Measurements from ENCODE around the gene C9orf78. TPM values are rescaled to one million over a fixed set of nuclear protein-coding genes. Genes with fewer than 3 reads are reported as not detected.

The C9orf78 gene
- polyA plus RNA-seq, 1 experiment: 66.8 TPM

DNA sequence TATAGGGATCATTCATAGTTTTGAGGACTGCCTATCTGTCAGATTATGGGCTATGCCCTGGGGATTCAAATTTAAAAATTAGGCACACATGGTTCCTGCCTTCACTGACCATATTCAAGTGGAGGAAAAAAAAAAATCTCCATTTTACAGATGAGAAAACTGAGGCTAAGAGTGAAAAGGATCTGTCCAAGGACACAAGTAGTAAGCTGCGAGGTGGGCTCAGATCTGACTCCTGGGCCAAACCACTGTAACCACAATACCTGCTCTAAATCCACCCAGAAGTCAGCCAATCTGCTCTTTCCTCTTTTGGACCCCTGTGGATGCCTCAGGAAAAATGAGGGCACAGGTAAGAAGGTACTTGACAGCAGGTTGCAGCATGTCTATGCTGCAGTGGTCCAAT is 8.3 kb downstream of the C9orf78 start:
- H3K4me3 ChIP-seq (ENCODE audit: low read depth, low read length): no peak overlapping the region
- H3K27me3 ChIP-seq (ENCODE audit: control insufficient read depth, insufficient read depth, low read length): no peaks in the 10 kb centered on the region
- ChIA-PET POLR2A (no interaction called here), CTCF (no interaction called here)
- no peaks in the 10 kb centered on the region for H3K9me3 ChIP-seq (ENCODE audit: control insufficient read depth, insufficient read depth, low read length)
- TF ChIP-seq, protein P1, sequence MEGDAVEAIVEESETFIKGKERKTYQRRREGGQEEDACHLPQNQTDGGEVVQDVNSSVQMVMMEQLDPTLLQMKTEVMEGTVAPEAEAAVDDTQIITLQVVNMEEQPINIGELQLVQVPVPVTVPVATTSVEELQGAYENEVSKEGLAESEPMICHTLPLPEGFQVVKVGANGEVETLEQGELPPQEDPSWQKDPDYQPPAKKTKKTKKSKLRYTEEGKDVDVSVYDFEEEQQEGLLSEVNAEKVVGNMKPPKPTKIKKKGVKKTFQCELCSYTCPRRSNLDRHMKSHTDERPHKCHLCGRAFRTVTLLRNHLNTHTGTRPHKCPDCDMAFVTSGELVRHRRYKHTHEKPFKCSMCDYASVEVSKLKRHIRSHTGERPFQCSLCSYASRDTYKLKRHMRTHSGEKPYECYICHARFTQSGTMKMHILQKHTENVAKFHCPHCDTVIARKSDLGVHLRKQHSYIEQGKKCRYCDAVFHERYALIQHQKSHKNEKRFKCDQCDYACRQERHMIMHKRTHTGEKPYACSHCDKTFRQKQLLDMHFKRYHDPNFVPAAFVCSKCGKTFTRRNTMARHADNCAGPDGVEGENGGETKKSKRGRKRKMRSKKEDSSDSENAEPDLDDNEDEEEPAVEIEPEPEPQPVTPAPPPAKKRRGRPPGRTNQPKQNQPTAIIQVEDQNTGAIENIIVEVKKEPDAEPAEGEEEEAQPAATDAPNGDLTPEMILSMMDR (IDR thresholded peaks at IDR 0.05; ENCODE audit: low read depth, low read length): no peak
- no peak overlapping the region for H3K27ac ChIP-seq (ENCODE audit: low read depth, low read length)
- DNase-seq (ENCODE audit: low read depth, low spot score): no peak

DNA sequence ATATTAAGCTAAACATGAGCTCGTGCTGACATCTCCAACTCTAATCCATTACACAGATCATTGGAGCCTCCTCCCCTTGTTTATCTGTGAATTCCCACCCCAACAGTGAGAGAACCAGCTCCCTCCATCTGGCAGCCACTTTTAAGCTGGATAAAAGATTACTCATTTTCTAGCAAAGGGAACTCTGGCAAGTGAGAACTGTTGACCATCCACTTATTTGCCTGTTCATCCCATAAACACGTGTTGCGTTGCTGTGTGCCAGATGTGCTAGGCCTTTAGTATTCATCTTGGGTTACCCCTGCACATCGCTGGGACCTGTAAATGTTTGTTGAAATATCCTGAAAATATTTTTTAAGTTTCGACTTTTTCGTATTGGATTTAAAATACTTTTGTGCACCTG is 8.7 kb downstream of the C9orf78 start:
- ChIA-PET CTCF (no interaction called here), POLR2A (interaction anchor here (0.6 kb wide), 1 partner anchor 418 kb away, joined by 3 read pairs; no protein-coding TSS in a partner anchor)
- DNase-seq (ENCODE audit: low read depth, low spot score): no peak
- Histone ChIP-seq H3K4me3 (ENCODE audit: low read depth, low read length) (no peak overlapping the region), H3K9me3 (ENCODE audit: control insufficient read depth, insufficient read depth, low read length) (no peaks in the 10 kb centered on the region), H3K27ac (ENCODE audit: low read depth, low read length) (peak overlapping the region; percentile 21), H3K27me3 (ENCODE audit: control insufficient read depth, insufficient read depth, low read length) (no peaks in the 10 kb centered on the region)
- TF ChIP-seq, protein P1 (IDR thresholded peaks at IDR 0.05; ENCODE audit: low read depth, low read length): no peak

DNA sequence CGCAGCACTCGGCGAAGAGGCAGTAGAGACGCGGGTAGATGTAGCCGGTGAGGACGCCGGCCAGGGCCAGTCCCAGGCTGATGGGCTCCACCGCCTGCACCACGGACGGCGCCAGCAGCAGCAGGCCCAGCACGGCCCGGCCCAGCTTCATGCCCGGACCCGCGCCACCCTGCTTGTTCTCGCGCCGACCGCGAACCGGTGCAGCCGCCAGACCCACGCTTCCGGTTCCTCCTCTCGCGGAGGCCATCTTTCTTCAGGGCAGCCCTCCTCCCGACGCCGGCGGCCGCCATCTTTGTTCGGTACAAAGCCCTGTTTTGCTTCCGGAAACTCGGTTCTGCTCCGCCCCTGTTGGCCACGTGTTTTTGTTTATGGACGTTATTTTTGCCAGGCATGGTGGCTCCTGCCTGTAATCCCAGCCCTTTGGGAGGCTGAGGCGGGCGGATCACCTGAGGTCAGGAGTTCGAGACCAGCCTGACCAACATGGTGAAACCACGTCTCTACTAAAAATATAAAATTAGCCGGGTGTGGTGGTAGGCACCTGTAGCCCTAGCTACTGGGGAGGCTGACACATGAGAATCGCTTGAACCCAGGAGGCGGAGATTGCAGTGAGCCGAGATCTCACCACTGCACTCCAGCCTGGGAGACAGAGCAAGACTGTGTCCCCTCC is 11.0 kb downstream of the C9orf78 start, which contains the start of gene TOR1A:
TOR1A (minus strand) TSS at position 202 of the 667 bp plus-strand sequence; CDS start at position 151, 51 bp downstream.
- peak; percentile 86 for DNase-seq (ENCODE audit: low read depth, low spot score)

DNA sequence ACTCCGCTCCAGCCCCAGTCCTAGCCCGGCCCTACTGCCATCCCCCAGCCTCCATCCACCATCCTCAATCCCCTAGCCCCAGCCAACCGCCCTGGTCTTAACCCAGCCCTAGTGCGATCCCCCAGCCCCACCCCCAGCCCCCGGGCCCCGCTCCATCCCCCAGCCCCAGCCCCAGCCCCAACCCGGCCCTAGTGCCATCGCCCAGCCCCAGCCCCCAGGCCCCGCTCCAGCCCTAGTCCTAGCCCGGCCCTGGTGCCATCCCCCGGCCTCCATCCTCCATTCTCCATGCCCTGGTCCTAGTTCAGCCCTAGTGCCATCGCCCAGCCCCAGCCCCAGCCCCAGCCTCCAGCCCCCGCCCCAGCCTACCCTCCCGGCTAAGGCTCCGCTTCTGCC is 11.5 kb downstream of the C9orf78 start:
- Histone ChIP-seq H3K4me3 (ENCODE audit: low read depth, low read length) (peak overlapping the region; percentile 86), H3K9me3 (ENCODE audit: control insufficient read depth, insufficient read depth, low read length) (no peaks in the 10 kb centered on the region), H3K27ac (ENCODE audit: low read depth, low read length) (peak overlapping the region; percentile 47), H3K27me3 (ENCODE audit: control insufficient read depth, insufficient read depth, low read length) (no peaks in the 10 kb centered on the region)
- DNase-seq (ENCODE audit: low read depth, low spot score): no peak
- CTCF ChIA-PET: no interaction called here
- TF ChIP-seq, protein P1 (IDR thresholded peaks at IDR 0.05; ENCODE audit: low read depth, low read length): no peak
- POLR2A ChIA-PET: no interaction called here

More for the DNA sequence above, 11.0 kb downstream of the C9orf78 start, which contains the start of gene TOR1A:
- CTCF ChIA-PET: no interaction called here
- H3K27me3 ChIP-seq (ENCODE audit: control insufficient read depth, insufficient read depth, low read length): no peaks in the 10 kb centered on the region
- TF ChIP-seq, protein P1 (IDR thresholded peaks at IDR 0.05; ENCODE audit: low read depth, low read length): no peak
- H3K9me3 ChIP-seq (ENCODE audit: control insufficient read depth, insufficient read depth, low read length): no peaks in the 10 kb centered on the region
- POLR2A ChIA-PET: no interaction called here
- H3K27ac ChIP-seq (ENCODE audit: low read depth, low read length): peak within 1 kb of the TSS; percentile 52
- peak within 1 kb of the TSS; percentile 86 for H3K4me3 ChIP-seq (ENCODE audit: low read depth, low read length)

DNA sequence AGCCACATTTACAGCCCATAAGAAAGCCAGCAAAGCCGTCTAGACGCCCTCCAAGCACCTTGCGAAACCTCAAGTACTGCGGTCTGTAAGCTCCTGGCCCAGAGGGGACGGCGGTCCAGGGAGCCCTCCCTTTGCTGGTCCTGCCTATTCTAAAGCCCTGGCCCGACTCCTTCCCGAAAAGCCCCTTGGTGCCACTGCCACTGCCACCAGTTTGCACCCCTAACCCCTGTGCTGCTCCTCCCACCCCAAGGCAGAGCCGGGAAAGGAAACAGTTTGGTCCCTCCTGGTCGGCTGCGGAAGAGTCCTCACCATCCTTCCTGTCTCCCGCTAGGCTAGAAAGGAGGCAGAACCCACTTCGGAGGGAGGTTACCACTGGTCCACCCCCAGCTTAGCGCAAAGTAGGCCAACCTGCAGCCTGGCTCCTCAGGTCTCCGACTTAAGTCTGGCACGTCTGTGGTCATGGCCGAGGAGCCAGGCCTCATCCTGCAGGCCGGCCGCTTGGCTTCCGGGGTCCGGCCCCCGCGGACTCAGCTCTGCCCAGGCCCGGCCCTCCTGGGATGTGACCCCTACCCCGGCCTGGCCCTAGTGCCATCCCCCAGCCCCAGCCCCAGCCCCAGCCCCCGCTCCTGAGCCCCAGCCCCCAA is 12.1 kb downstream of the C9orf78 start:
- no peaks in the 10 kb centered on the region for H3K27me3 ChIP-seq (ENCODE audit: control insufficient read depth, insufficient read depth, low read length)
- TF ChIP-seq, protein P1 (IDR thresholded peaks at IDR 0.05; ENCODE audit: low read depth, low read length): no peak
- no peak for DNase-seq (ENCODE audit: low read depth, low spot score)
- peak overlapping the region; percentile 52 for H3K27ac ChIP-seq (ENCODE audit: low read depth, low read length)
- H3K4me3 ChIP-seq (ENCODE audit: low read depth, low read length): peak overlapping the region; percentile 86
- no peaks in the 10 kb centered on the region for H3K9me3 ChIP-seq (ENCODE audit: control insufficient read depth, insufficient read depth, low read length)
- ChIA-PET CTCF (no interaction called here), POLR2A (no interaction called here)
